H1 (cell line): Measurements from ENCODE around the gene RAET1E. TPM values are rescaled to one million over a fixed set of nuclear protein-coding genes. Genes with fewer than 3 reads are reported as not detected.

Experiments used
- CTCF ChIA-PET: fragments of 300-600 bp; sonication (Branson Sonifier 250); formaldehyde crosslinking; loops from one replicate; lab custom pipeline; 2021; ENCODE audit not compliant: partially characterized antibody; lab: Charles Lee
- POLR2A ChIA-PET: fragments of 300-600 bp; sonication (Branson Sonifier 250); formaldehyde crosslinking; loops from one replicate; lab custom pipeline; 2021; ENCODE audit warnings: inconsistent platforms; ENCODE audit not compliant: partially characterized antibody; lab: Charles Lee
- DNase-seq, 2 experiments: peaks; one replicate each; pipeline versions ENCODE4 v3.0.0 to v3.0.0-alpha.2; 2010 to 2022; ENCODE audit warnings: low spot score in 2 of 2, low read depth in 1 of 2, mixed read lengths in 1 of 2
- FAIRE-seq: peaks from 2 replicates; lab custom pipeline; 2011; peaks lifted over from hg19 to GRCh38; lab: Jason Lieb, UNC
- H2AFZ ChIP-seq: 2 replicates; pipeline ENCODE4 v1.8.1; 2012; ENCODE audit warnings: low read length, inconsistent platforms
- H2AK5ac ChIP-seq: 2 replicates; pipeline ENCODE4 v1.6.1; 2013; ENCODE audit warnings: low read depth, low read length
- H2BK120ac ChIP-seq: replicated peaks from 2 replicates; pipeline ENCODE3; 2013; ENCODE audit warnings: low read depth, low read length, inconsistent platforms
- H2BK12ac ChIP-seq: 2 replicates; pipeline ENCODE4 v1.6.1; 2013; ENCODE audit warnings: low read depth, low read length
- H2BK15ac ChIP-seq: 2 replicates; pipeline ENCODE4 v1.6.1; 2013; ENCODE audit warnings: low read length
- H2BK20ac ChIP-seq: 2 replicates; pipeline ENCODE4 v1.6.1; 2013; ENCODE audit warnings: low read length
- H2BK5ac ChIP-seq: 2 replicates; pipeline ENCODE4 v1.6.1; 2013; ENCODE audit warnings: low read depth, low read length
- H3K14ac ChIP-seq: 2 replicates; pipeline ENCODE4 v1.6.1; 2013; ENCODE audit warnings: inconsistent platforms; ENCODE audit not compliant: insufficient read length
- H3K18ac ChIP-seq: 2 replicates; pipeline ENCODE4 v1.6.1; 2013; ENCODE audit warnings: low read length; ENCODE audit errors: extremely low read depth
- H3K23ac ChIP-seq: 2 replicates; pipeline ENCODE4 v1.6.1; 2013; ENCODE audit warnings: inconsistent platforms; ENCODE audit not compliant: insufficient read length
- H3K23me2 ChIP-seq: 2 replicates; pipeline ENCODE4 v1.6.1; 2013; ENCODE audit warnings: low read depth, low read length
- H3K27ac ChIP-seq: 2 replicates; pipeline ENCODE4 v1.6.1; 2011; ENCODE audit warnings: low read depth, low read length, inconsistent platforms
- H3K27me3 ChIP-seq, 4 experiments: replicated peaks in 1 of 4; 1 replicate in 1 of 4; 2 replicates in 3 of 4; pipeline versions ENCODE4 v1.6.1 to v1.8.1; 2011 to 2013; ENCODE audit warnings: low read length in 3 of 4, mild to moderate bottlenecking in 3 of 4, inconsistent platforms in 2 of 4, mixed read lengths in 2 of 4, moderate library complexity in 1 of 4; ENCODE audit not compliant: control insufficient read depth in 3 of 4, insufficient read depth in 3 of 4; ENCODE audit errors: extremely low read depth in 1 of 4
- H3K36me3 ChIP-seq, 4 experiments: 2 replicates each; pipeline versions ENCODE4 v1.6.1 to v1.8.1; 2011 to 2013; ENCODE audit warnings: mild to moderate bottlenecking in 4 of 4, low read length in 3 of 4, moderate library complexity in 2 of 4, control low read depth in 1 of 4, inconsistent platforms in 1 of 4; ENCODE audit not compliant: insufficient read depth in 4 of 4, control insufficient read depth in 2 of 4
- H3K4ac ChIP-seq: replicated peaks from 2 replicates; pipeline ENCODE3; 2013; ENCODE audit warnings: low read length, low read depth, mixed read lengths, inconsistent platforms; ENCODE audit not compliant: insufficient read length
- H3K4me1 ChIP-seq, 4 experiments: replicated peaks in 1 of 4; 1 replicate in 1 of 4; 2 replicates in 3 of 4; pipeline versions ENCODE4 v1.6.1 to v1.8.1; 2011 to 2013; ENCODE audit warnings: low read length in 3 of 4, inconsistent platforms in 2 of 4, mixed read lengths in 1 of 4; ENCODE audit not compliant: insufficient read depth in 4 of 4, control insufficient read depth in 3 of 4
- H3K4me2 ChIP-seq, 2 experiments: 2 replicates each; pipeline versions ENCODE4 v1.6.1 to v1.8.1; 2011 to 2013; ENCODE audit warnings: low read depth in 2 of 2, low read length in 2 of 2, control low read depth in 1 of 2, inconsistent platforms in 1 of 2, mild to moderate bottlenecking in 1 of 2; ENCODE audit not compliant: insufficient read depth in 1 of 2
- H3K4me3 ChIP-seq, 4 experiments: fragments of 200-600, 300-600 bp in 1 of 4; sonication (generic), shearing (Covaris generic), sonication (Bioruptor Twin) in 1 of 4; 2 replicates each; pipeline versions ENCODE4 v1.5.1 to v1.8.1; 2011 to 2016; ENCODE audit warnings: low read length in 4 of 4, low read depth in 3 of 4, control low read depth in 2 of 4, inconsistent platforms in 2 of 4, mild to moderate bottlenecking in 2 of 4, mixed read lengths in 1 of 4, moderate library complexity in 1 of 4; ENCODE audit not compliant: insufficient read depth in 2 of 4; ENCODE audit errors: extremely low read depth in 1 of 4
- H3K56ac ChIP-seq: replicated peaks from 2 replicates; pipeline ENCODE3; 2013; ENCODE audit warnings: low read depth, mild to moderate bottlenecking, mixed read lengths, low read length, inconsistent platforms; ENCODE audit not compliant: insufficient read length
- H3K79me1 ChIP-seq: 2 replicates; pipeline ENCODE4 v1.6.1; 2013; ENCODE audit warnings: low read depth, low read length, control low read depth
- H3K79me2 ChIP-seq, 2 experiments: 2 replicates each; pipeline versions ENCODE4 v1.6.1 to v1.8.1; 2012 to 2013; ENCODE audit warnings: low read length in 2 of 2, mild to moderate bottlenecking in 2 of 2, inconsistent platforms in 1 of 2; ENCODE audit not compliant: insufficient read depth in 2 of 2, control insufficient read depth in 1 of 2
- H3K9ac ChIP-seq, 4 experiments: replicated peaks in 1 of 4; 1 replicate in 1 of 4; 2 replicates in 3 of 4; pipeline versions ENCODE4 v1.6.1 to v1.8.1; 2011 to 2013; ENCODE audit warnings: low read depth in 3 of 4, low read length in 3 of 4, control low read depth in 2 of 4, mild to moderate bottlenecking in 2 of 4, moderate library complexity in 2 of 4, inconsistent platforms in 1 of 4; ENCODE audit errors: extremely low read depth in 1 of 4
- H3K9me3 ChIP-seq, 2 experiments: 2 replicates each; pipeline versions ENCODE4 v1.6.1 to v1.8.1; 2012 to 2013; ENCODE audit warnings: mild to moderate bottlenecking in 2 of 2, moderate library complexity in 2 of 2, control low read depth in 1 of 2, inconsistent platforms in 1 of 2, low read depth in 1 of 2, low read length in 1 of 2, mixed read lengths in 1 of 2; ENCODE audit not compliant: insufficient read depth in 2 of 2
- H4K20me1 ChIP-seq, 2 experiments: replicated peaks in 1 of 2; 2 replicates each; pipeline versions ENCODE3 to v1.8.1; 2011 to 2013; ENCODE audit warnings: inconsistent platforms in 2 of 2, low read length in 2 of 2, mild to moderate bottlenecking in 1 of 2; ENCODE audit not compliant: insufficient read depth in 2 of 2, control insufficient read depth in 1 of 2
- H4K5ac ChIP-seq: 2 replicates; pipeline ENCODE4 v1.6.1; 2013; ENCODE audit warnings: low read length, low read depth, mixed read lengths, inconsistent platforms; ENCODE audit not compliant: insufficient read length
- H4K8ac ChIP-seq: 2 replicates; pipeline ENCODE4 v1.8.0; 2013; ENCODE audit warnings: mild to moderate bottlenecking, moderate library complexity, low read length, inconsistent platforms; ENCODE audit not compliant: insufficient read depth; ENCODE audit errors: extremely low read depth
- H4K91ac ChIP-seq: replicated peaks from 2 replicates; pipeline ENCODE3; 2013; ENCODE audit warnings: low read length, mixed read lengths, inconsistent platforms; ENCODE audit not compliant: insufficient read length
- CHD1 ChIP-seq: IDR thresholded peaks from 2 replicates; pipeline ENCODE4 v1.6.1; 2012; ENCODE audit warnings: low read depth, low read length, improper control_type of control experiment
- JUN ChIP-seq: IDR thresholded peaks from 2 replicates; pipeline ENCODE4 v1.6.1; 2011; ENCODE audit warnings: low read depth, mild to moderate bottlenecking, improper control_type of control experiment, low read length
- SP2 ChIP-seq: IDR thresholded peaks from 2 replicates; pipeline ENCODE4 v1.6.1; 2012; ENCODE audit warnings: mild to moderate bottlenecking, low read length, inconsistent platforms
- TEAD4 ChIP-seq: IDR thresholded peaks from 2 replicates; pipeline ENCODE4 v1.6.1; 2012; ENCODE audit warnings: low read depth, low read length, inconsistent platforms, mixed read lengths
- WGBS, 2 experiments: shearing (Covaris generic) in 1 of 2; methylation state at CpG; one replicate each; pipeline versions ENCODE4 v1.1.6 to v1.1.7; 2013 to 2015; ENCODE audit warnings: low lambda C conversion rate in 2 of 2, mixed read lengths in 2 of 2, inconsistent platforms in 1 of 2, low coverage in 1 of 2, missing lambda C conversion rate in 1 of 2; ENCODE audit not compliant: insufficient replicate concordance in 2 of 2, insufficient coverage in 1 of 2, insufficient read length in 1 of 2; ENCODE audit errors: extremely low coverage in 1 of 2, missing lambda C conversion rate in 1 of 2; 5-methylcytosine and 5-hydroxymethylcytosine counted together
- polyA plus RNA-seq, 7 experiments: library from polyadenylated mRNA; depleted of rRNA in 3 of 7; stranded (reverse) in 5 of 7; unstranded in 2 of 7; fragments of >200 nt in 5 of 7; fragments of 200-250 nt in 2 of 7; gene quantifications; 1 replicate in 5 of 7; 2 replicates in 1 of 7; 4 replicates in 1 of 7; pipeline versions ENCODE4 v1.2.1 to v1.2.3, GENCODE V29; 2011 to 2013; ENCODE audit warnings: missing spikeins in 2 of 7, mixed read lengths in 2 of 7
- total RNA-seq: library from RNA; stranded (reverse); fragmentation: NEBNext Ultra II Directional; extraction: Animal tissue kit (Norgen Biotek cat#: 25700); gene quantifications from 2 replicates; pipeline ENCODE4 v1.2.1, GENCODE V29; 2021
- TF ChIP-seq, protein P1 (sequence below): IDR thresholded peaks from 2 replicates; pipeline ENCODE4 v1.6.1; 2012; ENCODE audit warnings: inconsistent platforms

The RAET1E gene
- total and polyA plus RNA-seq, 2 of the 8 experiments (the other 6 are each of a cell fraction or from before 2014, with no cell fraction given) = not detected

DNA sequence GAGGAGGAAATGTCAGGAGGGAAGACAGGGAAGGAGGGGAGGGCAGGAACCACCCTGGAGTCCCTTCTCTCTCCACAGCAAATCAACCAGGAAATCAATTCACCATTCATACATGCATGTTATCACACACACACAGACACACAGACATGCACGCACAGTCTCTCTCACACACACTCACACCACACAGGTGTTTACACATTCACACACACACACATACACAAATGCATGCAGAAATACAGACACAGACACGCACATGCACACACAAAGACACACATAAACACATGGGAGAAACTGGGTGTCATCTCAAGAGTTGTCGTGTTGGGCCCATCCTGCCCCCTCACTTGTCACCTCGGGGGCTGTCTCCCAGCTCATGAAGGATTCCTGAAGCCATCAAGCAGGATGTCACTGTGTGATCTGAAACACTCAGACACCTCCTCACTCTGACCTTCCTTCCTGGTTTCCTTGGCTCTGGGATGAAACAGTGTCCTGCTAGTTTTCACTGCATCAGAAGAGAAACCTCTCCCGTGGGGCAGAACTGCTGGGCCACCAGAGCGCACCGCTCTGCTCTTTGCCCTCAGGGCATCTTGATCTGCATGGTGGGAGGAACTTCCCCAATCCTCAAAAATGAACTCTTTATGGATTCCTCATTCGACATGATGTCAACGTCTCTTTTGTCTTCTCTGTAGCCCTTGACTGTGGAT is 15.8 kb upstream of the RAET1E start:
- ChIA-PET POLR2A (interaction anchor here (1.3 kb wide), 1 partner anchor 9 kb away, joined by 3 read pairs; no protein-coding TSS in a partner anchor), CTCF (interaction anchor here (0.8 to 2.1 kb wide), 7 partner anchors 8 to 93 kb away, joined by 3 to 10 read pairs (median 5); no protein-coding TSS in a partner anchor)
- Histone ChIP-seq H2AK5ac (no peak overlapping the region), H3K4me1 (no peaks in the 10 kb centered on the region), H3K9ac (no peak overlapping the region), H2BK5ac (no peak overlapping the region), H3K79me1 (no peaks in the 10 kb centered on the region), H3K79me2 (no peaks in the 10 kb centered on the region), H4K5ac (no peak overlapping the region), H3K18ac (no peak overlapping the region), H3K4ac (no peak overlapping the region), H3K27ac (no peak overlapping the region), H3K9me3 (peaks cover 9 to 20% of the 10 kb centered on the region in 2 experiments; a peak in 3 of 4 replicates), H3K4me3 (no peak overlapping the region), H2BK15ac (no peak overlapping the region), H3K23ac (no peak overlapping the region), H3K14ac (no peak overlapping the region), H4K8ac (no peak overlapping the region), H3K4me2 (no peak overlapping the region), H2AFZ (no peak overlapping the region), H4K91ac (no peak overlapping the region), H3K23me2 (no peaks in the 10 kb centered on the region), H3K36me3 (no peaks in the 10 kb centered on the region), H3K56ac (no peak overlapping the region), H3K27me3 (no peaks in the 10 kb centered on the region), H2BK120ac (no peak overlapping the region), H2BK20ac (no peak overlapping the region), H2BK12ac (no peak overlapping the region), H4K20me1 (peaks cover 0 to 2% of the 10 kb centered on the region in 2 experiments)
- DNase-seq (peak in 1 of 2 experiments; percentile 22), FAIRE-seq (no peak)
- 78% methylated on average over 9 of the region's 9 CpGs; no CpG with 5 or more reads in 1 of the 2 experiments for WGBS, 2 experiments
- TF ChIP-seq, protein P1, sequence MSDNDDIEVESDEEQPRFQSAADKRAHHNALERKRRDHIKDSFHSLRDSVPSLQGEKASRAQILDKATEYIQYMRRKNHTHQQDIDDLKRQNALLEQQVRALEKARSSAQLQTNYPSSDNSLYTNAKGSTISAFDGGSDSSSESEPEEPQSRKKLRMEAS = no peak
- TF ChIP-seq JUN (no peak), CHD1 (no peak), TEAD4 (no peak), SP2 (no peak)
